ENCODE data around the gene MAOB. TPM values are rescaled to one million over a fixed set of nuclear protein-coding genes. Genes with fewer than 3 reads are reported as not detected.

Gene MAOB
- total and polyA plus RNA-seq, 2 donors (not counting 3 experiments of a cell fraction or from before 2014, with no cell fraction given) = not detected

DNA sequence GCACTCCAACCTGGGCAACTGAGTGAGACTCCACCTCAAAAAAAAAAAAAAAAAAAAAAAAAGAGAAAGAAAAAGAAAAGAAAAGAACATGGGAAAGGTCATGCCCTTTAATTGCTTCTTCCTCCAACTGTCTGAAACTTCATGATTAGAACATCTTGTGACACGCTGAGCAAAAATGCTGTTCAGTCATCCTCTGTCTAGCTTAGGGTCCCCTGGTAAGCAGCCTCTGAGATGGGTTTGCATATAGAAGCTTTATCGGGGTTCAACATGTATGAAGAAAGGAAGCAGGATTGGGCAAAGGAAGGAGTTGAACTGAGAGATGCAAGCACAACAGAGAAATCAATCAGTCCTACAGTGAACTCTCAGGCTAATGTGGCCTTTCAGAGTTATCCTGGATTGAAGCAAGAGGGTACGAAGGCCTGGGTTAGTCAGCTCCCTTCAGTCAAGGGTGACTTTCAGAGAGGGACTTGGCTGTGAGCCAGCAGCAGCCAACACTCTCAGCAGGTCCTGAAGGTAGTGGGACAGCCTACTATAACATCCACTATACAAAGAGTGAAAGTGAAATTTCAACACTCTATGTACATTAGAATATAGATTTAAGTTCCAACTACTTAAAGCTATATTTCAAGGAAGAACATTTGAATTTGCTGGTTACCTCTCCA is 11.4 kb downstream of the MAOB start:
- no peak overlapping the region for H3K4me2 ChIP-seq (ENCODE audit: insufficient read depth, low read length)
- POLR2A ChIA-PET = no interaction called here
- CTCF ChIA-PET = no interaction called here
- no peaks in the 10 kb centered on the region for H3K79me2 ChIP-seq (ENCODE audit: control insufficient read depth, insufficient read depth, low read length)
- intact Hi-C loops (cut with micrococcal nuclease) (no loop called here), dilution Hi-C loops (cut with MboI; ENCODE audit: extremely low pct_ligation_motif_present, low sequenced_read_pairs) (no loop called here)
- BruUV-seq (replicated peaks) = no TSS peak
- H3K9ac ChIP-seq (replicated peaks; ENCODE audit: extremely low read depth, insufficient read depth, low read length) = no peak overlapping the region
- H2AFZ ChIP-seq (ENCODE audit: low read depth, low read length) = no peak overlapping the region
- no peaks in the 10 kb centered on the region for H3K9me1 ChIP-seq (replicated peaks; ENCODE audit: control insufficient read depth, extremely low read depth, insufficient read depth, low read length)
- no peaks in the 10 kb centered on the region for H3K9me3 ChIP-seq (replicated peaks; ENCODE audit: control insufficient read depth, insufficient read depth, low read length)
- H3K27ac ChIP-seq (ENCODE audit: insufficient read depth, low read depth, low read length) = no peak overlapping the region
- FAIRE-seq (no peak), DNase-seq (ENCODE audit: low read depth, low spot score) (no peak)
- no peaks in the 10 kb centered on the region for H3K36me3 ChIP-seq (ENCODE audit: control insufficient read depth in 2 of 2, extremely low read depth in 1 of 2, insufficient read depth in 2 of 2, low read length in 2 of 2)
- H3K4me1 ChIP-seq (ENCODE audit: control insufficient read depth, extremely low read depth, insufficient read depth, low read length) = no peaks in the 10 kb centered on the region
- TF ChIP-seq, protein P1, sequence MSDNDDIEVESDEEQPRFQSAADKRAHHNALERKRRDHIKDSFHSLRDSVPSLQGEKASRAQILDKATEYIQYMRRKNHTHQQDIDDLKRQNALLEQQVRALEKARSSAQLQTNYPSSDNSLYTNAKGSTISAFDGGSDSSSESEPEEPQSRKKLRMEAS (IDR thresholded peaks at IDR 0.05; ENCODE audit: insufficient read depth, insufficient read length) = no peak
- TF ChIP-seq FOS (IDR thresholded peaks at IDR 0.05; ENCODE audit: borderline replicate concordance, insufficient read depth, low read length) (no peak), CTCF (IDR thresholded peaks at IDR 0.05; ENCODE audit: extremely low read depth in 1 of 2, insufficient read depth in 1 of 2, low read depth in 1 of 2, low read length in 2 of 2) (no peak), POLR2A (IDR thresholded peaks at IDR 0.05; ENCODE audit: low read depth, low read length) (no peak), GATA2 (IDR thresholded peaks at IDR 0.05; ENCODE audit: insufficient read depth, insufficient read length, low read depth, low read length) (no peak), MYC (IDR thresholded peaks at IDR 0.05; ENCODE audit: low read depth, low read length) (no peak), JUN (IDR thresholded peaks at IDR 0.05; ENCODE audit: borderline replicate concordance, insufficient read depth, insufficient read length, low read depth) (no peak), EZH2 (IDR thresholded peaks at IDR 0.05; ENCODE audit: borderline replicate concordance, low read depth, low read length, severe bottlenecking) (no peak), POLR2AphosphoS5 (IDR thresholded peaks at IDR 0.05; ENCODE audit: insufficient read depth, low read depth, low read length) (no peak)
- no peaks in the 10 kb centered on the region for H4K20me1 ChIP-seq (replicated peaks; ENCODE audit: control insufficient read depth, extremely low read depth, insufficient read depth, low read length)
- no peak overlapping the region for H3K4me3 ChIP-seq (replicated peaks in 1 of 3; ENCODE audit: insufficient read depth in 1 of 3, low read depth in 1 of 3, low read length in 3 of 3)
- H3K27me3 ChIP-seq (ENCODE audit: control insufficient read depth in 2 of 2, insufficient read depth in 2 of 2, low read length in 2 of 2) = no peaks in the 10 kb centered on the region

Measured in endothelial cell of umbilical vein (primary cell).